GM21717 (cell line): Measurements from ENCODE around the gene CDH22.

Experiments
- ATAC-seq: cut with Tn5 transposase; IDR thresholded peaks from one replicate; pipeline ENCODE4 v1.9.1; 2021; ENCODE audit warnings: mild to moderate bottlenecking, moderate library complexity; ENCODE audit not compliant: unreplicated experiment

Gene CDH22

DNA sequence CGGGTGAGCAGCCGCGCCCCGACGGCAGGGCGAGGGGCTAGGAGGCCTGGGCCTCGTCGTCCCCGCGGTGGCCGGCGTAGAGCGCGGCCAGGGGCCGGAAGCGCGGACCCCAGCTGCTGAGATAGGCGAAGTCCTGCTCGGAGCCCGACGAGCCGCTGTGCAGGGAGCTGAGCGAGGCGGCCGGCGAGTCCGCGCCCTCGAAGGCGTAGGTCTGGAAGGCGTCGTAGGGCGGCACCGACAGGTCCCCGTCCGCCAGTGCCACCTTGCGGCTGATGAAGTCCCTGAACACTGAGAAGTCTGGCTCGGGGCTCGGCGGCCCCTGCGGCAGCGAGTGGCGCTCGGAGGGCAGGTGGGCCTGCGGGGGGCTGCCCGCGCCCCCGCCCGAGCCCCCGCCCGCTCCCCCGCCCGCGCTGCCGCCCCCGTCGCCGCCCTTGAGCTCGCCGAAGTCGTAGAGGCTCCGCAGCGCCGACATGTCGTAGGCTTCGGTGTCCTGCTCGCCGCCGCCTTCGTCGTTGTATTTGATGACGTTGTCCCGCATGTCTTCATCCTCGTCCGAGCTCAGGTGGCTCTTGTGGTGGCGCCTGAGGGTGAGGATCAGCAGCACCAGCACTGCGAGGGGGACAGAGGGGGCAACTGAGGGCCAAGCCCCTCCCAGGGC is 133.7 kb downstream of the CDH22 start:
- no peak for ATAC-seq

DNA sequence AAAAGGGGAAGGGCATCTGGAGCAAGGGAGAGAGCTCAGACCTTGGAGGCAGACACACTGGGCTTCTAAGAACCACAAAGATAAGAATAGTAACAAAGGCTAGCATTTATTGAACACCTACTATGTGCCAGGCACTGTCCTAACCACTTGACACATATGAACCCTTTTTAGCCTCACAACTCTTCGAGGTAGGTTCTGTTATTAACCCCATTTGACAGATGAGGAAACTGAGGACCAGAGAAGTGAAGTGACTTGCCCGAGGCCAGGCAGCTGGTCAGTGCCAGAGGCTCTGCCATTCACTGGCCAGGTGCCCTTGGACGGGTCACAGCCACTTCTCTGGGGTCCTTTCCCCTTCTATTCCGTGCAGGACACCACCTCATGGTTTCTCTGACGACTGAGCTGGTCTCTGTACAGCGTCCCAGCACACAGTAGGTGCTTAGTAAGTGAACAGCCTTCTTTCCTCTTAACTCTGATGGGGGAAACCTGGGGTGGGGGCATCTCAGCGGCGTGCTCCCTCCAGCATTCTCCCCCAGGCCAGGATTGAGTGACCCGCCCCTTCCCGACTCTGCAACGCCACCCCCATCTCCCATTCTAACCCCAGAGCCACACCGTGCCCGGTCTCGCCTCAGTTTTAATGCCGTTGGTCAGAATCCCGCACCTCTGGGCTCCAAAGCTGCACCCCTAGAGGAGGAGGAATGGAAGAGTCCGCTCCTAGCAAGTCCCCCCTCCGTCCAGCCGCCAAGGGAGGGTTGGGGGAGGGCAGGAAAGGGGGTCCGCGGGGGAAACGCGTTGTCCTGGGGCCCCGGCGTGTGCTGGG is 134.4 kb downstream of the CDH22 start:
- no peak for ATAC-seq

DNA sequence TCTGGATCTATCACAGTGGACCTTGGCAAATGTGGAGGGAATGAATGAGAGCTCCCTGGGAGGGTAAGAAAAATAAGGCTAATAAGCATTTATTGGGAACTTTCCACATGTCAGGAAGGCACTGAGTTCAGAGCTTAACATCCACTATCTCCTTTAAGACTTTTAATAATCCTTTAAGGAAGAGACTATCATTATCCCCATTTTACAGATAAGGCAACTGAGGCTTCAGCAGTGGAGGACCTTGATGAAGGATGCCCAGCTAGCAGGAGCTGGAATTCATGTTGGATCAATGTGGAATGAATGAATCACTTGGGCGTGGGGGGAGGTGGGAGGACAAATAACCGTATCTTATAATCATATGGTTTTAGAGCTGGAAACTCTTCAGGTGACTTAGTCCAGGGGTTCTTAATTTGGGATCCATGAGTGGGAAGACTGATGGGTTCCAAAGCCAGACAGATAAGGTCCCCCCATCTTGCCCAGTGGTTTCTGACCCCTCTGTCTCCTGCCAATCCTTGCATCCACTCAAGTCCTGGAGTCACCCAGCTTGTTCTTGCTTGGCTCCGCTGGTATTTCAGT is 135.2 kb downstream of the CDH22 start:
- ATAC-seq: no peak

DNA sequence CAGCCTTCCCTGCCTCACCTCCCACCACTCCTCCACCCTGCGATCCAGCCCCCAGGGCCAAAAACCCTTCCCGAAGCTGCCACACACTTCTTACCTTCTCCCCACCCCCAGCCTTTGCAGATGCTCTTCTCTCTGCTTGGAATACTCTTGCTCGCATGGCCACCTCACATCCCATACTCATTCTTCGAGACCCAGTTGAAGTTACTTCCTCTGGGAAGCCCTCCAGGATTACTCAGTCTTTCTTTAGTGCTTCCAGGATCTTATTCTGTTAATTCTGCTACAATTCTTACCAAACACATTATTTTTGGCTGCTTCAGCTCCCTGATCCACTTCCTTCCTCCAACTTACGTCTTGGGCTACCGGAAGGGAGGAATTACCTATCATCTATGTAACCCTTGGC is 135.8 kb downstream of the CDH22 start:
- no peak for ATAC-seq

DNA sequence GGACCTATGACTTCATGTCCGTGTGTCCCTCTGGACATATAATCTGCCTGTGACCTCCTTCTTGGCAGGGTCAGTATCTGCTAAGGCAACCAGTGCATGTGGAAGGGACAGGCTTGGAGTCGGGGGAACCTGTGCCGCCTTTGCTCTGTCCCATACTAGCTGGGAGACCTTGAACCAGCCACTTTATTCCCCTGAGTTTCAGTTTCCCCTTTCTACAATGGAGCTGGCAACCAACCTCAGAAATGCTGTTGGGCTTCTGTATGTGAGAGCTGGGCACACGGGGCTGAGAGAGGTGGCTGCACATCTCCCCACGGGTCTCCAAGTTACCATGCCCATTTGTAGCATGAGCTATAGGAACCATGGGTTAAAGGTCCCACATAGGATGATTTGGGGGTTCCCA is 136.4 kb downstream of the CDH22 start:
- ATAC-seq: no peak

DNA sequence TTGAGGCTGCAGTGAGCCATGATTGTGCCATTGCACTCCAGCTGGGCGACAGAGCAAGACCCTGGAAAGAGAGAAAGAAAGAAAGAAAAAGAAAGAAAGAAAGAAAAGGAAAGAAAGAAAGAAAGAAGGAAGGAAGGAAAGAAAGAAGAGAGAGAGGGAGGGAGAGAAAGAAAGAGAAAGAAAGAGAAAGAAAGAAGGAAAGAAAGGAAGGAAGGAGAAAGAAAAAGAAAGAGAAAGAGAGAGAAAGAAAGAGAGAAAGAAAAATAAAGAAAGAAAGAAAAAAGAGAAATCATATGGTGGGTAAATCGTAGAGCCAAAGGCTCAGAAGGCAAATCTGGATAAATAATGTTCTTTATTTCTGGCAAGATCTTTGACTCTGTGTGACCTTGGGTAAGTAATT is 136.8 kb downstream of the CDH22 start:
- no peak for ATAC-seq

DNA sequence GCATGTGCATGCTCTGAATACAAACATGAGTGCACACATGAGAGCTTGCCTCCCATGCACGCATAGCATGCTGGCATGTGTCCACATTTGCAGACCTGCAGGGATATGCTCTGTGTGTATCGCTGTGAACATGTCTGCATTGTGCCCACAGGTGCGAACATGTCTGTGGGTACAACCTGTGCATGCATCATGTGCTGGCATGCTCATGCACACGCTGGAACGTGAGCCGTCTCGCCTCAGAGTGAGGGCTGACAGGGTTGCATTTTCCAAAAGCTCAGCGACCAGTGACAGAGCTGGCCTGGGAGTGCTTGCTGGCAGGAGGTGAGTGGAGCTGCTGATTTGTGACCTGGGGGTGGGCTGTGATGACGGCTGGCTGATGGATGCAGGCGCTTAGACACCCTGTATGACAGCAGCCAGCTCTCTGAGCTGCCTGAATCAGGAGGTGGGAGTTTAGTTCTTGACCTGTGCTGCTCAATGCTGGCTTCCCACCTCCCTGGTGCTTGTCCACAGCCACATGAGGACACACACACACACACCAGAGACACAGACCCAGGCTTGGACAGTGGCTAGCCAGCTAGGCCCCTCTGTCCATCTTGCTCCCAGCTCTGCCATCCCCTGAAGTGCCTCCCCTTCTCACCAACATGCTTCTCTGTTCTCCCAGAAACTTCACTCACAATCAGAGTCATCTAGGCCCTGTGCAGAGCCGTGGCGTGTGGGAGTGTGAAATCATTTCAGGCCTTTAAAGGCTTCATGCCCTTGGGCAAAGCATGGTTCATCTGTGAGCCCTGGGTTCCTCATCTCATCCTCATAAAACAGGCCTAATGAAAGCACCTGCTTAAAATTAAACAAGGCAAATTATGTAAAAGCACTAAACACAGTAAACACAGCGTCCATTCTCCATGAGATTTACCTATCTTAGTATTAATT is 138.8 kb downstream of the CDH22 start:
- no peak for ATAC-seq

DNA sequence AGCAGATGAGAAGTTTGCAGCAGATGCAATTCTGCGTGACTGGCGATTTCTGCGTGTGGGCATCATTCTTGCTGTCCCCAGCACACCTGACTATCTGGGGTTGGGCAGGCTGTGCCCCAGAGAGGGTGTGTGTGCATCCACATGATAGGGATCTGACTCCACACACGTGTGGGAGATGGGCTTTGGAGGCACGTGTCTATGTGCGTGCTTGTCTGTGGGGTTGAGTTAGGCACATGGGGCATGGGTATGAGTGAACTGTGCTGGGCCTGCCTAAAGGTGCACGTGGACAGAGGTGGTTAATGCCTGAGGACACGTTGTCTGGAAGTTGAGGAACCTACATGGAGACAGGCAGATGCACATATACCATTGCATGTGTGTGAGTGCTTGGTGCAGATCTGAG is 139.9 kb downstream of the CDH22 start:
- no peak for ATAC-seq

DNA sequence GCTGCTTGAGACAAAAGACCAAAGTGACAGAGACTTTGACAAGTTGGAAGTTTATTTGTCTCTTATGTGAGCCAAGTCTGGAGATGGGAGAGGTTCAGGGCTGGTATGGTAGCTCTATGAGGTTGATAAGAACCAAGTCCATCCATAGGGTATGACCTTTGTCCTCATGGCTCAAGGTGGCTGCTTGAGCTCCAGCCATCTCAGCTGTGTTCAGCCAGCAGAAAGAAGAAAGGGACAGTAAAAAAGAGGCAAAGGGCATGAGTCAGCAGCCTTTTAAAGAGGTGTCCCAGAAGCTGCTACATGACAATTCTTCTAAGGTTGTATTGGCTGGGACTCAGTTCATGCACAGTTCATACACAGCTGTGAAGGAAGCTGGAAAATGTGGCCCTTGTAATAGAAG is 141.2 kb downstream of the CDH22 start:
- ATAC-seq: no peak

DNA sequence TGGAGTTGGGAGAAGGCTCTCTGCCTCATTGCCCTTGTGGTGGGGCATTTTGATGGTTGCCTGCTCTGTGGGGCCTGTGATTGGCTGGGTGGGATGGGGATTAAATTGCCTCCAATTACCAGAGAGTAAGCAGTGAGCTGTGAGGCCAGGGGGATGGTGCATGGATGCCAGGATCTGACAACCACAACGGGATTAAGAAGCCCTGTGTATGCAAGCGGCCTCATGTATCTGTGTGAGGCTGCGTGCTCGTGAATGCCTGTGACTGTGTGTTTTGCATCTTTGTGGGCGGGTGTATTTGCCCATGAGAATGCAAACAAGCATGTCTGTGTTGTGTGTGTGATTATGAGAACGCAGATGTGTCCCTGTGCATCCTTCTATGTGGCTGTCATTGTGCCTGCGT is 144.0 kb downstream of the CDH22 start:
- no peak for ATAC-seq

DNA sequence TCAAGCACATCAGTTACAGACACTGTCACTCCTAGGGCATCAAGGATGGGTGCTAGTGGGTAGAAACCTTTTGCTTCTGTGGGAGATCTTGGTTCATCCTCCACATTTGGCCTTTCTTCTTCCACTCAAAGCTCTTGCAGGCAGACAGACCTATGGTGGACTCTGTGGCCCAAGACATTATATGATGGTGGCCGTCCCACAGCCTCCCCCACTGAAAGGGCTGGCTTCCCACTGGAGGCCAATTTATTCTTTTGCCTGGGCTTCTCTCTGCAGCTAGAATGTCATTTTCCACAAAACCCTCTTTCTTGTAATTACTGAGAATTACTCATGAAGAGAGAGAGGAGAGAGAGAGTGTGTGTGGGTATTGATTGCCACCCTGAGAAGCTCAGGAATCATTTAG is 146.4 kb downstream of the CDH22 start:
- no peak for ATAC-seq

DNA sequence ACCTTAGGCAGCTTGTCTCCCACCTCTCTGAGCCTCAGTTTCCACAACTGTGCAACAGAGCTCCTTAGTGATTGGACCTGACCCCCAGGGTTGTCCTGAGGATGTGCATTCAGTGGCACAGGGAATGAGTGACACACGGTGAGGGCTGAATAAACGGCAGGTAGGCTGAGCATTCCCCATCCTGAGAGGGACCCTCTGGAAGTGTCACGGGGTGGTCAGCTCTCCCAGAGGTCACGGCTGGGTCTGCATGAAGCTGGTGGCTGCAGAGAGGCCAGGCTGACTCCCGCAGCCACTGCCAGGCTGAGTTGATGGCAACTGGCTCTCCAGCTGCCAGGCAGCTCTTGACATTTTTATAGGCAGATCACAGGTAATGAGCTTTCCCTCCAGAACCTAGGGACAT is 147.6 kb downstream of the CDH22 start:
- no peak for ATAC-seq

DNA sequence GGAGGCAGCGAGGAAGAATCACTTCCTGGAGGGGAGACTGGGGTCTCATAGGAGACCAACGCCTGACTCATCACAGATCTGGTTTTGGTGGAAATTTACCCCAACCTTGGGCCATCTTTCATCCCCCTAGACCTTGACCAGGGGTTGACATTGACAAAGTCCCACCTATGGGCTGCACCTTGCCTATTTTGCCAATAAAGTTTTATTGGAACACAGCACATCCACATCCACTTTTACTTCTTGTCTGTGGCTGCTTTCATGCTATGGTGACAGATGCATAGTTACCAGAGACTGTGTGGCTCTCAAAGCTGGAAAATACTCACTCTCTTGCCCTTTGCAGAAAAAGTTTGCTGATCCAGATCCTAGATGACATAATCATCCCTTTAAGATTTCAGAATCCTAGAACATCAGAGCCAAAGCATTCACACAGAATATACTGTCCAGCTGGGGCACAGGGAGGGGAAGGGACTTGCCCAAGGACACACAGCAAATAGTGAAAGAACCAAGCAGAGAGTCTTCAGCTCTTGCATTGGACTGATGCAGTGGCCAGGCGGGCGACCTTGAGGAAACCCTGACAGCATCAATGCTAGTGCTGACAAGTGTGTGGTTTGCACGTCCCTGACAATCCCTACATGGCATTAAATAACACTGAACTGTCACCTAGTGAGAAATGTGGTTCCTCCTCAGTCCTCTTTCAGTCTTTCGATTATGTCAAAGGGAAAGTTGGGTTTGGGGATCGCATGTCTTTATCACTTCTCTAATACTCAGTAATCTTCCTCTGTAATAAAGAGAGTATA is 149.0 kb downstream of the CDH22 start:
- ATAC-seq: no peak

DNA sequence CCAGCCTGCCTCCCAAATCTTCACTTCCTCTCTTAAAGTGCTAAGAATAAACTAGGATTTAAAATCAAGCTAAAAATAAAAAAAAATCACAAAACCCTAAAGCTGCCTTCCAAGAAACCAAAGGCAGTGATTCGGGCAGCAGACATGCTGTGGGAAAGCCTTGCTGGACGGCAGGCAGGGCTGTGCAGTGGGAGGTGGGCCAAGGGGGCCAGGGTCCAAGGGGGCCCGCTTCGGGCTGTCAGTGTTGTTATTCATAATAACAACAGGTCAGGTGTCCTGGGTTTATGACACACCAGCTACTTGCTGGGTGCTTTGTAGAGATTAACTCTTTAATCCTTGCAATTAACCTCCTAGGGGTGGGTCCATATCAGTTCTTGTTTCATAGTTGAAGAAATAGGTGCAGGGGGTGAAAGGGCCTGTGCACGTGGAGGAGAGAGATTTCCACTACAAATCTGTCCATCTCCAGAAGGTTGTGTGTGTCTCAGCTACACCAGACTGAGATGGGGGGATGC is 149.8 kb downstream of the CDH22 start:
- ATAC-seq: no peak

DNA sequence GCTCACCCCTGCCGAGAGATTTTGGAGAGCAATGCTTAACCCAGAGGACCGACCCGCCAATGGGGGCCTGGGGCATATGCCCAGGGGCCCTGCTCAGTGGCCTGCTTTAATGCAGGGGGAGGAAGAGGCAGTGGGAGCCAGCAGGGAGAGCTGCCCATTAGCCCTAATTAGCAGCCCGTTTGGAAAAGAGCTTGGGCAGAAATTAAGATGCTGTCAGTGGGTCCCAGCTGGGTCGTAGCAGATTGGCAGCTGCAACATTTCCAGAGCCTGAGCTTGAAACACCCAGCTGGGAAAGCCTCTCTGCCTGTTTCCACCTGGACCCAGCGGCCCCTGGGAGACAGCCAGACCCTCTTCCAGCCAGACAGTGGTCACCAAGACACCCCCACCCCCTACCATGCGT is 150.7 kb downstream of the CDH22 start:
- ATAC-seq: no peak

DNA sequence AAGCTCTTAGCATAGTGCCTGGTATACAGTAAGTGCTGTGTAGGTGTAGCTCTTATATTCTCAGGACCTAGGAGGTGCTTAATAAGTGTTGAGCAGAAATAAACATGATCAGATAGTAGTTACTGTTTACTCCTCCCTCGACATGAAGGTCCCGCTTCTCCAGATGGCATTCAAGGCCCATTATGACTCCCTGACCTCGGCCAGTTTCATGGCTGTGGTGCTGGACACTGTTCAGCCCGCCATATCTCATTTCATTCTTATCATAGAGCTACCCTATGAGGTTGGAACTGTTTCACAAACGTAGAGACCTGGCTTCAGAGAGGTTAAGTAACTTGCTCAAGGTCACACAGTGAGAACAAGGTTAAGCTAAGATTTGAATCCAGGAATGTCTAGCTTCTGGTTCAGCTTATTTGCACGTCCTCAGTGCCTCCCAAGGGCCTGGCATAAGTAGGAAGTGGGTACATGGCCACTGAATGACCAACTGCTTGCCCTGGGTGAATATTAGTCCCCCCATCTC is 151.2 kb downstream of the CDH22 start:
- ATAC-seq: no peak

DNA sequence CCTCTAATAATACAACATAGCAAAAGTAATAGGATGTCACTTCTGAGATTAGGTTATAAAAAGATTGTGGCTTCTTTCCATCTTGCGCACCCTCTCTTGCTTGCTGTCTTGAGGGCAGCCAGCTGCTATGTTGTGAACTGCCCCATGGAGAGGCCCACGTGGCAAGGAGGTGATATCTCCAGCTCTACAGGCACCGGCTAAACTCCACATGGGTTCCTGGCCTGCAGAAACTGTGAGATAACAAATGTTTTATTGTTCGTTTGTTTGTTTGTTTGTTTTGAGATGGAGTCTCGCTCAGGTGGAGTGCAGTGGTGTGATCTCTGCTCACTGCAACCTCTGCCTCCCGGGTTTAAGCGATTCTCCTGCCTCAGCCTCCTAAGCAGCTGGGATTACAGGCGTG is 152.2 kb downstream of the CDH22 start:
- no peak for ATAC-seq

DNA sequence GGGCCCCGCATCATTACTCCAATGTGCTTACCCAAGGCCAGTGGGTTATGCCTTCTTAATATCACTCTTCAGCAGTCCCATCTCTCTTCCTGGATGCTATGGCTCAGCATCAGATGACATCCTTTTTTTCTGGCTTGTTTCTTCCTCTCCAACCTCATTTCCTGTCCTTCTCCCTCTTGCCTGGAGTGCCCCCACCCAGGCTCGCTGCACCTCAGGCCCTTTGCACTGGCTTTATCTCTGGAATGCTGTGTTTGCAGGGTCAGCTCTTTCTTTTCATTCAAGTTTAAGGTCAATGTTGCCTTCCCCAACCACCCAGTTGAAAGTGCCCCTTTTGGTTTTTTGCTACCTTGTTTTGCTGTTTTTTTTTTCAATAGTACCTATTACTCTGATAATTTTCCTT is 153.5 kb downstream of the CDH22 start:
- ATAC-seq: no peak

DNA sequence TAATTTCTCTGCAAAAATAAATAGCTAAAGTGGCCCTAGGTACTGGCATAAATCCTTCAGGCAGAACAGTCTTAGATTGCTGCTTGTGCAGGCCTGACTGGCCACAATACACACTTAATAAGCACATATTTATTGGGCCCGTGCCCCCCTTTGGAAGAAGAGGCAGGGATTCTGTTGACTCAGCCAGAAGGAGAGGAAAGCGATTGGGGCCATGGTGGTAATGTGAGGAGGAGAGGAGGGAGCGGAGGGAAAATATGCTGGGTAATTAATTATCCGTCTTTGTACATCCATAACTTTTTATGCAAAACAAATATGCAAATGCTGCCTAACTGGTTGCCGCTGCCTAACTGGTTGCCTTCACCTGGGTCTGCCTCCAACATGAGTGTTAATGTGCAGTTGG is 154.0 kb downstream of the CDH22 start:
- no peak for ATAC-seq
